ENCODE data around the gene GUCD1.

GRCh38 chr22:24592058-24592850 lies 37.3 kb upstream of the GUCD1 start:
- TF ChIP-seq CTCF (IDR thresholded peaks at IDR 0.05 in 2 of 3, conservative IDR thresholded peaks at IDR 0.05 in 1 of 3; ENCODE audit: borderline replicate concordance in 1 of 3, insufficient read depth in 1 of 3, low read depth in 2 of 3, low read length in 2 of 3) (no peak), SP1 (IDR thresholded peaks at IDR 0.05; ENCODE audit: low read depth) (no peak), RAD21 (IDR thresholded peaks at IDR 0.05; ENCODE audit: low read depth) (no peak), ZNF274 (IDR thresholded peaks at IDR 0.05; ENCODE audit: low read depth, low read length) (no peak), EZH2 (IDR thresholded peaks at IDR 0.05) (no peak), SIN3A (IDR thresholded peaks at IDR 0.05; ENCODE audit: low read depth) (no peak), SRF (IDR thresholded peaks at IDR 0.05; ENCODE audit: low read depth) (no peak), FOSL1 (IDR thresholded peaks at IDR 0.05; ENCODE audit: low read depth) (no peak), POLR2AphosphoS5 (IDR thresholded peaks at IDR 0.05; ENCODE audit: low read depth, low read length) (no peak), MAX (IDR thresholded peaks at IDR 0.05) (no peak), EZH2phosphoT487 (IDR thresholded peaks at IDR 0.05; ENCODE audit: borderline replicate concordance) (no peak), JUND (IDR thresholded peaks at IDR 0.05) (no peak), POLR2A (IDR thresholded peaks at IDR 0.05; ENCODE audit: borderline replicate concordance, extremely low read depth, insufficient read depth, insufficient read length) (no peak)
